GM18498 (cell line): ENCODE data around the gene SLC25A20.
"Not testable (repeated sequence)": the region's sequence is repeated elsewhere in the genome, so short reads cannot be mapped to it uniquely, and the experiment has no call there.

Experiments
- ATAC-seq: cut with Tn5 transposase; IDR thresholded peaks from one replicate; pipeline ENCODE4 v1.9.1; 2021; ENCODE audit warnings: mild to moderate bottlenecking, moderate library complexity; ENCODE audit not compliant: unreplicated experiment

Gene SLC25A20

DNA sequence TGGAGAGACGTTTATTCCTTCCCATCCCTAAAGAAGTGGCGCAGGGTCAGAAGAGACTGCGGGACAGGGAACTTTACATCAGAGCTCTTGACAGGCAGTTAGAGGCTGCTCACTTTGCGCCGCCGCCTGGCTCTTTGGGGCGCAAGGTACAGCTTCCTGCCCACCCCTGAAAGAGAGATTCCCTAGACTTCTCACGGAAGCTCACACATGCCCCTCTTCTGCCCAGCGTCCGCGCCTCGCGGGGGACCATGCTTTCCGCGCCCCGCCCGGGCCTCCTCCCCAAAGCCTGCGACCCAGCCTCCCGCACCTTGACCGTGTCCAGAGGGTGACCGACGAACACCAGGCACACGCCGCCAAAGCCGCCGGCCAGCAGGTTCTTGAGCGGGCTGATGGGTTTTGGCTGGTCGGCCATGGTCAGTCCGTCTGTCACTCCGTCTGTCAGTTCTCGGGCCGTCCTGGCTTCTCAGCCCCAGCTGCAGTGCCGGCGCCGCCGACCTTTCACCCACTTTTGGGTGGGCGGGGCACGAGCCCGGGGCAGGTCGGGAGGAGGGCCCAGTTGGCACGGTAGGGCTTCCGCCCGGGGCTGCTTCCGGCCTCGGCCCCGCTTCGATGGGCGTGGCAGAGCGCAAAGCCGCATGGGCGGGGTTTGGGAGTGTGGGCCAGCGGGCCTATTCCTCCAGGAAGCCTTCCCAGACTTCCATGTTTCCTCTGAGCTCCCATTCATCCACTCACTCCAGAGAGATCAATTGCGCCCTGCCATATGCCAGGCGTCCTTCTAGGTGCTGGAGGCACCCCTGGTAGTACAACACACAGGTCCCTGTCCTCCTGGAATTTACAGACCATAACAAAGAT is at the start of gene SLC25A20:
Gene SLC25A20, minus strand, starts transcription at position 500 of the 852 bp plus-strand sequence. Its CDS starts 88 bp downstream, at position 412.
- ATAC-seq, result peak; percentile 93

DNA sequence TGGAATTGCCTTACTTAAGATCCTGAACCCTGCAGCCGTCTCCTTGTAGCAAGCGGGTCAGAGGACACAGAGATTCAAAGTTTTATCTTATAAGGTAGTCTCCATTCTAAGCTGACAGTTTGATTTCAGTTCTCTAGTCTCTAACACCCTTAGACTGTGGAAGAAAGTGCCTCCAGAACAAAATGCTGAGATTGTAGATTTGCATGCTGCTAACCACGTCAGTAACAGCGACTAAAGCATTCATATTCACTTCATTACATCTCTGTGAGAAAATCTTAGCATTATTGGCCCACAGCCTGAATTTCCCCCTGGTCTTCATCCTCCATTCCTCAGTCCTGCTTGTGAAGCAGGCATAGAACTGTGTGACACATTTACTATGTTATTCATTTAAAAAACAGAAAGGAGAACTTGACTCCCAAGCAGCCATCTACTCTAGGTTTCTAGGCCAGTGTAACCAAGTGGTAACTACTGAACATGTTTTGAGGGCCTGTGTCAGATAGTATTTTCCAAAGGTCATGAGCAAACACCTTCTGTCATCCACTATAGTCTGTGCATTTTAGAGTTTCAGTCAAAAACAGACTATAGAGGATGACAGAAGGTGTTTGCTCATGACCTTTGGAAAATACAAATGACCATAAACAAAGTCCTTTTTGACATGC is 47.3 kb upstream of the SLC25A20 start:
- peak; percentile 54 for ATAC-seq

DNA sequence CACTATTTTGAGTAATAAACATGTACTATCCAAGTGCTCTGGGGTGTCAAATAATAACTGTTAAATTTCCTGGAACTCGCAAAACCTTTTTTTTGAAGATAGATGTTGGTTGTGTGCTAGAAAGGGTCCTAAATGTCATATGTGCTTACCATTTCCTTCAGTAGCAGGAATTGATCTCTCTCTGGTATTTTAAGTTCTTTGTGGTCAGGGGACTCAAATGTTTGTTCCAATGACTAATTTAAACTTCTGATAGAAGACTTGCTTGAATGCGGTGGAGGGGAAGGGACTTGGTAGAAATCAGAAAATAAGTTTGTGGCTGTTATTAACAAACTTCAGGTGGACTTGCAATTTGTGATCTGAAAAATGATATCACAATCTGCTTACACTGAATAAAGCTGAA is 46.8 kb upstream of the SLC25A20 start:
- ATAC-seq, result no peak

DNA sequence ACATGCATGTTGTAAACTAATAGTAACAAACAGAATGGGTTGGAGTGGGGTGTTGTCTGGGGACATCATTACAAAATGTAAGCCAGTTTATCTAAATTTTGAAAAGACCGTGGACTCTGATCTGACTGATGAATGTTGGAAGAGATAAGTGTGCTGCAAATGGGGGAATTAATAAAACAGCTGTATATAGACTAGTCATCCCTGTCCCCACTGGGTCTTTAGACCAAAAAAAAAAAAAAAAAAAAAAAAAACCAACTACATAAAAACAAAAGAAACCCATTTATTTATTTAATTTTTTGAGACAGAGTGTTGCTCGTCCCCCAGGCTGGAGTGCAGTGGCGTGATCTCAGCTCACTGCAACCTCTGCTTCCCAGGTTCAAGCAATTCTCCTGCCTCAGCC is 40.0 kb upstream of the SLC25A20 start:
- ATAC-seq, result no peak

DNA sequence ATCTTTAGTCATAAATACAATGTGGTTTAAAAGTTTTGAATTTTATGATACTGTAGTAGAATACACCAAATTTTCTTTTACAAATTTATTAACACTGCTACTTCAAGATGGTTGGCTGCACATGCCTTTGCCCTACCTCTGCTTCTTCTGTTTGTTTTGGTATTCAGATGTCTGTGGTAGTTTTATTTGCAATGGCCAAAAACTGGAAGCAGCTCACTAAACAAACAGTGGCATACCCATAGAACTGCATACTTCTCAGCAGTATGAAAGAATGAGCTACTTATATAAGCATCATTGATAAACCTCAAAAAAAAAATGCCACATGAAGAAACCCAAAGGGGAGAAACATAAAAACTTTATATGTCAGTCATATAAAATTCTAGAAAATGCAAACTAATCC is 39.5 kb upstream of the SLC25A20 start:
- ATAC-seq, result no peak

GRCh38 chr3:48935530-48935929 is 36.8 kb upstream of the SLC25A20 start:
- ATAC-seq, result no peak

DNA sequence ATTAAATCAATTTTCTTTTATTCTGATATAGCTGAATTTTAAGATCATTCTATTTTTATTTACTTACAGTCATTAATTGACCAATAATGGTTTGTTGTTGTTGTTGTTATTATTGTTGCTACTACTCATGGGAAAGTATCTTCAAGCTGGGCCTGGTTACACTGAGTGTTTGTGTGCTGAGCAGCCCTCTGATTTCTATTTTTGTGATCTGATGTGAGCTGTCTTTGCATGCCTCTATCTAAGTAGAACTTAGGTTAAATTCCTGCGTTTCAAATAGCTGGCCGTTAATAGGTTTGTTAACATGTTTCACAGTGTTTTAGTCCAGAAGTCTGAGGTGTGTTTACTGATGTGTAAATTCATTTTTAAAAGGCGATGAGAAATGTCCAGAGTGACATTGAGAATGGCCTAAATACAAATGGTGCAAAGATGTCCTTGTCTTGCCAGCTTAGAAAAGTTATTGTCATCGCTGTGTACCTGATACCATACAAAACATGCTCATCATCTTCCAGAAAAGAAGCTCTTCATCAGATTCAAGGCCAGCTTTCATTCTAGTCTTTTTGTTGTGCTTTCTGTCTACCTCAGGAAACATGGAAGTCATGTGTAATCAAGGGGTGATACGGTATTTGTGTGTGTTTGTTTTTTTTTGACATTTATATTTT is 35.8 kb upstream of the SLC25A20 start:
- ATAC-seq, result no peak

DNA sequence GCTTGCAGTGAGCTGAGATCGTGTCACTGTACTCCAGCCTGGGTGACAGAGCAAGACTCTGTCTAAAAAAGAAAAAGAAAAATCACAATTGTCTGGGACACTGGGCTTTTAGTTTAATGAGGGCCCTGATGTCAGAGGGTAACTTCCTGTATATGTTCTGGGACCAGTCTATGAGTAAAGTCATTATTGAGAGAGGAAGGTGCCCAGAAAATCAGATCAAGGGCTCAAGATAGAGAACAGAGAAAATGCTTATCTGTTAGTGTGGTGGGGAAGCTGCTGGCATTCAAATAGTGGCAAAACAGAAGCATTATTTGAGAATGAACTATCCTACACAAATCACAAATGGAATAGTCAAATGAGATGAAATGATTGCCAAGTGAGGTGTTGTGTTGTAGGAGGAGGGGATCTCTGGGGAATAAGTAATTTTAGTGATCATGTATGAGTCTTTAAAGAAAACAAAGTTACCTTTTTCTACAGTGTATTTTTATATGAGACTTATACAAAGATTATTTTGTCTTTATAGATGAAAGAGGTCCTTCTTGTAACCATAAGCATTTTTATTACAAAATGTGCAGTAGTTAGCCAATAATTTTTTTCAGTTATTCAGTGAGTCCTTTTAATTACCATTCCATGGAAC is 33.4 kb upstream of the SLC25A20 start:
- ATAC-seq, result no peak

DNA sequence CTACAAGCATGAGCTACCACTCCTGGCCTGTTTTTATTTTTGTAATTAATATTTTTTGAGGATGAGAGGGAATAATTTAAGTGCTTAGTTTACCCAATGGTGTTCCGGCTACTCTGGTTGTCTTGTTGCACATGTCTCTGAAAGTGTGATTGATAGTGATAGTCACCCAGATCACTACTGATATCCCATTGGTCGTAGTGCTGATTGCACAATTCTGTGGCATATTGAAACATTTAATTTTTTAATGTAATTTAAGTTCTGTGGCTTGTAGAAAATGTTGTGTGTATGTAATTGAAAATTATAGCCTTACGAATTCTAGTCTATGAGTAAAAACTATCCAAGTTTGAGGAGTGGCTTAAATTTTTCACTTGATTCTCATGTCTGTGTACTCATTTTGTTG is 31.9 kb upstream of the SLC25A20 start:
- ATAC-seq, result no peak

DNA sequence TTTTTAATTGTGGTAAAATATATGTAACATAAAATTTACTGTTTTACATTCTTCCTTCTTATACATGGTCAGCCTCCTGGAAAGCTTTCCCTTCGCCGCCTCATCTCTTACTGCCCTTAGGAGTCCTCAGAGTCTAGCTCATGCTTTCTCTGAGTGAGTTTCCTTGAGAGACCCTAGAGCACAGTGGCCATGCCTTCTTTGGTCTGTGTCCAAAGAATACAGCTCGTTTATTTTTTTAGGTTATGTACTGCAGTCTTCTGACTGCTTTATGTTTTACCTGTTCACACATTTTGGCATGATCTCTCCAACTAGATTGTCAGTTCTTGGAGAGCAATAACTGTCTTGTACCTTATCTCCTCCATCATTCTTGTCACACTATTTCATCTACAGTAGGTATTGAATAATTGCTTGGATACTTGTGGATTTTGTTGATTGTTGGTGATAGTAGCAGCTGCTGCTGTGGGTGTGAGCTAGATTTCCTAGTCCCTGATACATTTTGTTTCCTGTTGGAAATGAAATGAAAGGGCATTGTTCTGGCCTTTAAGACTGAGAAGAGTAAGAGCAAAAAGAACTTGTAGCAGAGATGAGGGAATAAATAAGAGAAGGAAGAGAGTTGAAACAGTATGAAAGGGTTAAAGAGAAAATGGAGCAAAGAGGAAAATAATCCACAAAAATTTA is 30.8 kb upstream of the SLC25A20 start:
- ATAC-seq, result no peak

DNA sequence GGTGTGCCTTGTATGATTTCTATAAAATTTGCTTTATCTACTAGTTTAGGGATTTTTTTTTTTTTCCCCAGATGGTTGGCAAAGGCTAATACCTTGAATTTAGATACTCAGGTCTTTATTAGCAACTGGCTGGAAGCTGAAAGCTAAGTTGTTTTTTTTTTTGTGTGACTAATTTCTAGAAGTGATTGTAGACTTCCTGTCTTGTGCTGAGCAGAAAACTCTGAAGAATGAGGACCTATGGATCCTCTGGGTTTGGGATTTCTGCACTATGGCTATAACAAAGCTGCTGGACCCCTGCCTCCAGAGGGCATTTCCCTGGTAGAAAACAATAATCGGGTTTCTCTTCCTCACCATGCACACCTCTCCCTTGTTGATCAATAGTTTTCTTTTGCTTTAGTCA is 30.0 kb upstream of the SLC25A20 start:
- no peak for ATAC-seq

- ATAC-seq, result no peak
These were observed 29.2 kb upstream of the SLC25A20 start for GRCh38 chr3:48927928-48928327.

- no peak for ATAC-seq
These were observed 28.0 kb upstream of the SLC25A20 start for GRCh38 chr3:48926425-48927392.

DNA sequence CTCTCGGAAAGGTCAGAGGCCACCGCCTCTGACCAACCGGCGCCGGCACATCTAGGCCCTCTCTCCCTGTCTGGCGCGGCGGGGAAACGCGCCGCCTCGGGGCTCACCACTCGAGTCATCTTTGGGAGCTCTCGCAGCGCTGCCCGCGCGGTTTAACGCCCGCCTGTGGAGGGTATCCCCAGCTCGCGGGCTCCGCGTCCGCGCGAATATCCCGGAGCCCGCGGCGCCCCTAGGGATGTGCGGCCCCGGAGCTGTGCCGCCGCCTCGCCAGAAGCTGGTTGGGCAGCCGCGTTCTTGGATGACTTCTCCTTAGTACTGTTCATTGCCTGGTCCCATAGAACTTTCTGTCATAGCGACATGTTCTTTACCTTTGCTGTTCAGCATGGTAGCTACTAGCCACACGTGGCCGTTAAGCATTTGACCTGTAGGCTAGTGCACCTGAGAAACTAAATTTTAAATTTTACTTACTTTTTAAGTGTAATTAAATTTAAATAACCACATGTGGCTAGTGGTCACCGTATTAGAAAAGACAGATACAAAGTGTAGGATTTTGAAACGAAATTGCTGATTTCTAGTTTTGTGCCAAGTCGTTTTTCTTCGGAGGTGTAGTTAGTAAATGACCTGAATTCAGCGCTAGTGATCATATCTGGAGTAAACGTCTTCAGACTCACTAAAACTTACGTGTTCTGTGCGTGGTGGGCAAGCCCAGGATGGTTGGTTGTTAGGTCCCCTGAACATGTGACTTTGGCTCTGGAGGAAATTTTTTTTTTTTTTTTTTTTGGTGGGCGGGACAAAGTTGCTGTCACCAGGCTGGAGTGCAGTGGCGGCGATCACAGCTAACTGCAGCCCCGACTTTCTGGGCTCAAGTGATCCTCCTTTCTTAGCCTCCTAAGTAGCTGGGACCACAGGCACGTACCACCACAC is 20.8 kb upstream of the SLC25A20 start:
- peak; percentile 27 for ATAC-seq

GRCh38 chr3:48918388-48919214 is 19.9 kb upstream of the SLC25A20 start, which contains the start of gene ARIH2:
Gene ARIH2 (plus strand): TSS chr3:48918842. CDS start chr3:48927559, 8,717 bp downstream.
- peak; percentile 85 for ATAC-seq

- ATAC-seq, result no peak
These were observed 16.6 kb upstream of the SLC25A20 start for GRCh38 chr3:48915296-48915695.

- not testable (repeated sequence) for ATAC-seq
These were observed 8.3 kb upstream of the SLC25A20 start for GRCh38 chr3:48907026-48907425.
